ENCODE data around the gene ELMO1.

Gene ELMO1

GRCh38 chr7:36825501-36825900, 623.2 kb downstream of the ELMO1 start:
- Histone ChIP-seq H4K12ac (ENCODE audit: low read depth, low read length) (no peak overlapping the region), H3K4me1 (ENCODE audit: control insufficient read depth in 1 of 2, insufficient read depth in 2 of 2, low read length in 2 of 2) (no peaks in the 10 kb centered on the region), H2BK5ac (ENCODE audit: low read depth, low read length, poor library complexity) (no peak overlapping the region), H3K36me3 (ENCODE audit: control insufficient read depth in 1 of 2, insufficient read depth in 2 of 2, low read length in 2 of 2) (no peaks in the 10 kb centered on the region), H3K79me2 (ENCODE audit: control insufficient read depth, insufficient read depth, low read length, poor library complexity) (no peaks in the 10 kb centered on the region), H3K4ac (ENCODE audit: low read depth, low read length) (no peak overlapping the region), H4K91ac (ENCODE audit: low read depth, low read length) (no peak overlapping the region), H3K79me1 (ENCODE audit: low read length) (no peaks in the 10 kb centered on the region), H3K27ac (ENCODE audit: low read depth, low read length) (no peak overlapping the region), H4K8ac (ENCODE audit: low read depth, low read length) (no peak overlapping the region), H2AK5ac (ENCODE audit: low read length) (no peak overlapping the region), H3K23ac (ENCODE audit: low read length) (no peak overlapping the region), H3K9me3 (ENCODE audit: insufficient read depth, low read depth, low read length) (no peaks in the 10 kb centered on the region), H3K27me3 (ENCODE audit: insufficient read depth, low read length) (no peaks in the 10 kb centered on the region), H3K9ac (ENCODE audit: low read length) (no peak overlapping the region), H2BK12ac (ENCODE audit: low read length) (no peak overlapping the region), H2AFZ (ENCODE audit: insufficient read depth, low read length, poor library complexity) (no peak overlapping the region), H3K4me2 (ENCODE audit: low read length) (no peak overlapping the region), H3K18ac (ENCODE audit: low read length) (no peak overlapping the region), H2BK120ac (ENCODE audit: insufficient read depth, low read length, poor library complexity) (no peak overlapping the region), H3K14ac (ENCODE audit: low read length) (no peak overlapping the region), H3K4me3 (ENCODE audit: low read depth, low read length) (no peak overlapping the region)
- no CpG with 5 or more reads among the region's 4 CpGs for WGBS (ENCODE audit: extremely low coverage, insufficient coverage, insufficient read length)
- no peak for DNase-seq

- Histone ChIP-seq H2BK12ac (ENCODE audit: low read length) (no peak overlapping the region), H3K4ac (ENCODE audit: low read depth, low read length) (no peak overlapping the region), H3K9ac (ENCODE audit: low read length) (no peak overlapping the region), H3K36me3 (ENCODE audit: control insufficient read depth in 1 of 2, insufficient read depth in 2 of 2, low read length in 2 of 2) (no peaks in the 10 kb centered on the region), H3K27ac (ENCODE audit: low read depth, low read length) (no peak overlapping the region), H3K18ac (ENCODE audit: low read length) (no peak overlapping the region), H3K79me1 (ENCODE audit: low read length) (no peaks in the 10 kb centered on the region), H2AFZ (ENCODE audit: insufficient read depth, low read length, poor library complexity) (no peak overlapping the region), H3K14ac (ENCODE audit: low read length) (no peak overlapping the region), H4K91ac (ENCODE audit: low read depth, low read length) (no peak overlapping the region), H3K9me3 (ENCODE audit: insufficient read depth, low read depth, low read length) (no peaks in the 10 kb centered on the region), H4K12ac (ENCODE audit: low read depth, low read length) (no peak overlapping the region), H2AK5ac (ENCODE audit: low read length) (no peak overlapping the region), H3K79me2 (ENCODE audit: control insufficient read depth, insufficient read depth, low read length, poor library complexity) (no peaks in the 10 kb centered on the region), H4K8ac (ENCODE audit: low read depth, low read length) (no peak overlapping the region), H2BK120ac (ENCODE audit: insufficient read depth, low read length, poor library complexity) (no peak overlapping the region), H3K23ac (ENCODE audit: low read length) (no peak overlapping the region), H2BK5ac (ENCODE audit: low read depth, low read length, poor library complexity) (no peak overlapping the region), H3K27me3 (ENCODE audit: insufficient read depth, low read length) (no peaks in the 10 kb centered on the region), H3K4me1 (ENCODE audit: control insufficient read depth in 1 of 2, insufficient read depth in 2 of 2, low read length in 2 of 2) (no peaks in the 10 kb centered on the region), H3K4me2 (ENCODE audit: low read length) (no peak overlapping the region), H3K4me3 (ENCODE audit: low read depth, low read length) (no peak overlapping the region)
- WGBS (ENCODE audit: extremely low coverage, insufficient coverage, insufficient read length) = no CpG with 5 or more reads among the region's 9 CpGs
- DNase-seq = no peak
Measured at GRCh38 chr7:36823353-36823752, 625.3 kb downstream of the ELMO1 start.

- Histone ChIP-seq H2BK120ac (ENCODE audit: insufficient read depth, low read length, poor library complexity) (no peak overlapping the region), H3K27ac (ENCODE audit: low read depth, low read length) (no peak overlapping the region), H3K4me1 (ENCODE audit: control insufficient read depth in 1 of 2, insufficient read depth in 2 of 2, low read length in 2 of 2) (no peaks in the 10 kb centered on the region), H3K23ac (ENCODE audit: low read length) (no peak overlapping the region), H3K27me3 (ENCODE audit: insufficient read depth, low read length) (no peaks in the 10 kb centered on the region), H2AFZ (ENCODE audit: insufficient read depth, low read length, poor library complexity) (no peak overlapping the region), H2AK5ac (ENCODE audit: low read length) (no peak overlapping the region), H4K91ac (ENCODE audit: low read depth, low read length) (no peak overlapping the region), H3K9ac (ENCODE audit: low read length) (no peak overlapping the region), H3K79me2 (ENCODE audit: control insufficient read depth, insufficient read depth, low read length, poor library complexity) (no peaks in the 10 kb centered on the region), H2BK12ac (ENCODE audit: low read length) (no peak overlapping the region), H3K18ac (ENCODE audit: low read length) (no peak overlapping the region), H3K4ac (ENCODE audit: low read depth, low read length) (no peak overlapping the region), H3K79me1 (ENCODE audit: low read length) (no peaks in the 10 kb centered on the region), H3K9me3 (ENCODE audit: insufficient read depth, low read depth, low read length) (no peaks in the 10 kb centered on the region), H4K8ac (ENCODE audit: low read depth, low read length) (no peak overlapping the region), H4K12ac (ENCODE audit: low read depth, low read length) (no peak overlapping the region), H3K4me2 (ENCODE audit: low read length) (no peak overlapping the region), H2BK5ac (ENCODE audit: low read depth, low read length, poor library complexity) (no peak overlapping the region), H3K14ac (ENCODE audit: low read length) (no peak overlapping the region), H3K4me3 (ENCODE audit: low read depth, low read length) (no peak overlapping the region), H3K36me3 (ENCODE audit: control insufficient read depth in 1 of 2, insufficient read depth in 2 of 2, low read length in 2 of 2) (no peaks in the 10 kb centered on the region)
- DNase-seq = no peak
Measured at GRCh38 chr7:36821617-36822016, 627.0 kb downstream of the ELMO1 start.

GRCh38 chr7:36820527-36821170, 628.0 kb downstream of the ELMO1 start:
- Histone ChIP-seq H2AFZ (ENCODE audit: insufficient read depth, low read length, poor library complexity) (no peak overlapping the region), H3K27ac (ENCODE audit: low read depth, low read length) (no peak overlapping the region), H3K9me3 (ENCODE audit: insufficient read depth, low read depth, low read length) (no peaks in the 10 kb centered on the region), H3K4me1 (ENCODE audit: control insufficient read depth in 1 of 2, insufficient read depth in 2 of 2, low read length in 2 of 2) (no peaks in the 10 kb centered on the region), H2BK12ac (ENCODE audit: low read length) (no peak overlapping the region), H3K14ac (ENCODE audit: low read length) (no peak overlapping the region), H3K79me1 (ENCODE audit: low read length) (no peaks in the 10 kb centered on the region), H2BK5ac (ENCODE audit: low read depth, low read length, poor library complexity) (no peak overlapping the region), H2AK5ac (ENCODE audit: low read length) (no peak overlapping the region), H3K18ac (ENCODE audit: low read length) (no peak overlapping the region), H4K8ac (ENCODE audit: low read depth, low read length) (no peak overlapping the region), H3K27me3 (ENCODE audit: insufficient read depth, low read length) (no peaks in the 10 kb centered on the region), H4K91ac (ENCODE audit: low read depth, low read length) (no peak overlapping the region), H3K9ac (ENCODE audit: low read length) (no peak overlapping the region), H3K79me2 (ENCODE audit: control insufficient read depth, insufficient read depth, low read length, poor library complexity) (no peaks in the 10 kb centered on the region), H3K4me3 (ENCODE audit: low read depth, low read length) (no peak overlapping the region), H3K4ac (ENCODE audit: low read depth, low read length) (no peak overlapping the region), H3K36me3 (ENCODE audit: control insufficient read depth in 1 of 2, insufficient read depth in 2 of 2, low read length in 2 of 2) (no peaks in the 10 kb centered on the region), H3K23ac (ENCODE audit: low read length) (no peak overlapping the region), H3K4me2 (ENCODE audit: low read length) (no peak overlapping the region), H4K12ac (ENCODE audit: low read depth, low read length) (no peak overlapping the region), H2BK120ac (ENCODE audit: insufficient read depth, low read length, poor library complexity) (no peak overlapping the region)
- peak; percentile 61 to 98 for DNase-seq

Data from trophoblast cell (in vitro differentiated cells and primary cell).